ENCODE measurements around the gene AXL.

Gene AXL

GRCh38 chr19:41303954-41304353 is 84.9 kb downstream of the AXL start:
- no peak for TF ChIP-seq CTCF (IDR thresholded peaks at IDR 0.05; ENCODE audit: low read depth, low read length, missing control alignments)
- H3K4me3 ChIP-seq (replicated peaks; ENCODE audit: low read depth, low read length) = no peak overlapping the region
- no peak for DNase-seq (ENCODE audit: extremely low read depth, low read depth)

- no peak for TF ChIP-seq CTCF (IDR thresholded peaks at IDR 0.05; ENCODE audit: low read depth, low read length, missing control alignments)
- no peak overlapping the region for H3K4me3 ChIP-seq (replicated peaks; ENCODE audit: low read depth, low read length)
- no peak for DNase-seq (ENCODE audit: extremely low read depth, low read depth)
Measured at GRCh38 chr19:41304706-41305483, 85.9 kb downstream of the AXL start.

- H3K4me3 ChIP-seq (replicated peaks; ENCODE audit: low read depth, low read length) = no peak overlapping the region
- DNase-seq (ENCODE audit: extremely low read depth, low read depth) = no peak
- TF ChIP-seq CTCF (IDR thresholded peaks at IDR 0.05; ENCODE audit: low read depth, low read length, missing control alignments) = no peak
Measured at GRCh38 chr19:41305927-41306793, 87.1 kb downstream of the AXL start.

- DNase-seq (ENCODE audit: extremely low read depth, low read depth) = no peak
- no peak for TF ChIP-seq CTCF (IDR thresholded peaks at IDR 0.05; ENCODE audit: low read depth, low read length, missing control alignments)
- no peak overlapping the region for H3K4me3 ChIP-seq (replicated peaks; ENCODE audit: low read depth, low read length)
Measured at GRCh38 chr19:41307090-41307875, 88.3 kb downstream of the AXL start.

GRCh38 chr19:41307954-41308449 is 89.0 kb downstream of the AXL start:
- no peak for DNase-seq (ENCODE audit: extremely low read depth, low read depth)
- no peak overlapping the region for H3K4me3 ChIP-seq (replicated peaks; ENCODE audit: low read depth, low read length)
- no peak for TF ChIP-seq CTCF (IDR thresholded peaks at IDR 0.05; ENCODE audit: low read depth, low read length, missing control alignments)

GRCh38 chr19:41308450-41309179 is 89.6 kb downstream of the AXL start:
- H3K4me3 ChIP-seq (replicated peaks; ENCODE audit: low read depth, low read length) = peak overlapping the region; percentile 64
- TF ChIP-seq CTCF (IDR thresholded peaks at IDR 0.05; ENCODE audit: low read depth, low read length, missing control alignments) = peak; percentile 99
- DNase-seq (ENCODE audit: extremely low read depth, low read depth) = peak; percentile 85
